ENCODE data around the gene PARD3. TPM values are rescaled to one million over a fixed set of nuclear protein-coding genes. Genes with fewer than 3 reads are reported as not detected.

The PARD3 gene
- total RNA-seq, 2 donors from 2014 or later, result 32.0 to 61.9 TPM

- Histone ChIP-seq H3K27me3 (replicated peaks; ENCODE audit: insufficient read depth) (no peaks in the 10 kb centered on the region), H3K4me1 (replicated peaks) (no peaks in the 10 kb centered on the region), H3K4me3 (no peak overlapping the region), H3K9me3 (no peaks in the 10 kb centered on the region), H3K36me3 (no peaks in the 10 kb centered on the region), H3K27ac (no peak overlapping the region)
- WGBS, result 80% methylated on average over 3 of the region's 3 CpGs
- no peak for DNase-seq (ENCODE audit: low spot score)
- TF ChIP-seq CTCF (IDR thresholded peaks at IDR 0.05) (no peak), POLR2AphosphoS5 (IDR thresholded peaks at IDR 0.05) (no peak), POLR2A (IDR thresholded peaks at IDR 0.05) (no peak)
- intact Hi-C loops (cut with DNase I), result no loop called here
Measured at GRCh38 chr10:34191406-34191805, 623.7 kb downstream of the PARD3 start.

- 79% methylated on average over 7 of the region's 7 CpGs for WGBS
- H3K27me3 ChIP-seq (replicated peaks; ENCODE audit: insufficient read depth), result no peaks in the 10 kb centered on the region
- DNase-seq (ENCODE audit: low spot score), result no peak
- intact Hi-C loops (cut with DNase I), result no loop called here
- H3K9me3 ChIP-seq, result no peaks in the 10 kb centered on the region
- no peak overlapping the region for H3K27ac ChIP-seq
- no peak for TF ChIP-seq POLR2AphosphoS5 (IDR thresholded peaks at IDR 0.05)
- TF ChIP-seq CTCF (IDR thresholded peaks at IDR 0.05), result no peak
- no peak for TF ChIP-seq POLR2A (IDR thresholded peaks at IDR 0.05)
- H3K4me3 ChIP-seq, result no peak overlapping the region
- no peaks in the 10 kb centered on the region for H3K4me1 ChIP-seq (replicated peaks)
- no peaks in the 10 kb centered on the region for H3K36me3 ChIP-seq
Measured at GRCh38 chr10:34190580-34190979, 624.5 kb downstream of the PARD3 start.

- no peak for DNase-seq (ENCODE audit: low spot score)
- H3K4me1 ChIP-seq (replicated peaks), result no peaks in the 10 kb centered on the region
- intact Hi-C loops (cut with DNase I), result no loop called here
- H3K27ac ChIP-seq, result no peak overlapping the region
- H3K4me3 ChIP-seq, result no peak overlapping the region
- no peaks in the 10 kb centered on the region for H3K9me3 ChIP-seq
- H3K27me3 ChIP-seq (replicated peaks; ENCODE audit: insufficient read depth), result no peaks in the 10 kb centered on the region
- no peaks in the 10 kb centered on the region for H3K36me3 ChIP-seq
- TF ChIP-seq CTCF (IDR thresholded peaks at IDR 0.05) (no peak), POLR2A (IDR thresholded peaks at IDR 0.05) (no peak), POLR2AphosphoS5 (IDR thresholded peaks at IDR 0.05) (no peak)
- WGBS, result 100% methylated on average over 1 of the region's 1 CpG
Measured at GRCh38 chr10:34189830-34190229, 625.3 kb downstream of the PARD3 start.

GRCh38 chr10:34188221-34188620 is 626.9 kb downstream of the PARD3 start:
- no peaks in the 10 kb centered on the region for H3K27me3 ChIP-seq (replicated peaks; ENCODE audit: insufficient read depth)
- TF ChIP-seq POLR2A (IDR thresholded peaks at IDR 0.05) (no peak), POLR2AphosphoS5 (IDR thresholded peaks at IDR 0.05) (no peak), CTCF (IDR thresholded peaks at IDR 0.05) (no peak)
- H3K36me3 ChIP-seq, result no peaks in the 10 kb centered on the region
- no peak overlapping the region for H3K4me3 ChIP-seq
- no peak for DNase-seq (ENCODE audit: low spot score)
- 88% methylated on average over 5 of the region's 5 CpGs for WGBS
- no peak overlapping the region for H3K27ac ChIP-seq
- intact Hi-C loops (cut with DNase I), result no loop called here
- no peaks in the 10 kb centered on the region for H3K9me3 ChIP-seq
- H3K4me1 ChIP-seq (replicated peaks), result peaks cover 3% of the 10 kb centered on the region

- H3K4me1 ChIP-seq (replicated peaks), result peaks cover 3% of the 10 kb centered on the region
- no peak for TF ChIP-seq POLR2A (IDR thresholded peaks at IDR 0.05)
- no peak for TF ChIP-seq CTCF (IDR thresholded peaks at IDR 0.05)
- no peak overlapping the region for H3K27ac ChIP-seq
- H3K4me3 ChIP-seq, result no peak overlapping the region
- intact Hi-C loops (cut with DNase I), result no loop called here
- no peaks in the 10 kb centered on the region for H3K27me3 ChIP-seq (replicated peaks; ENCODE audit: insufficient read depth)
- 86% methylated on average over 1 of the region's 1 CpG for WGBS
- H3K36me3 ChIP-seq, result no peaks in the 10 kb centered on the region
- no peak for DNase-seq (ENCODE audit: low spot score)
- H3K9me3 ChIP-seq, result no peaks in the 10 kb centered on the region
Measured at GRCh38 chr10:34187201-34187600, 627.9 kb downstream of the PARD3 start.
